OCI-LY3 (cell line): ENCODE measurements around the gene NFIC.

ENCODE experiments used
- CTCF ChIP-seq: fragments of 200-600, 300-600 bp; sonication (generic); IDR thresholded peaks from 2 replicates; pipeline ENCODE4 v1.5.1; 2014; ENCODE audit warnings: antibody characterized with exemption, low read length, low read depth
- EZH2phosphoT487 ChIP-seq: fragments of 200-600 bp; shearing (Covaris generic); IDR thresholded peaks from 2 replicates; pipeline ENCODE4 v1.6.1; 2018; ENCODE audit warnings: antibody characterized with exemption, mixed run types, low read depth

- TF ChIP-seq CTCF, result no peak
- no peak for TF ChIP-seq EZH2phosphoT487
Measured at GRCh38 chr19:3353493-3353892, 12.9 kb upstream of the NFIC start.
